ENCODE data around the gene ULK2.

GRCh38 chr17:19731626-19732025 lies 136.1 kb downstream of the ULK2 start:
- no peak for TF ChIP-seq YY1 (IDR thresholded peaks at IDR 0.05; ENCODE audit: low read depth)
- TF ChIP-seq TEAD4 (IDR thresholded peaks at IDR 0.05) = no peak

Data from Ishikawa (cell line).